Suppressor macrophage treated with lipopolysaccharide for 4 hours (primary cell): ENCODE results near the gene PSME2.

ENCODE experiments used
- DNase-seq: peaks from one replicate; pipeline ENCODE4 v3.0.0-alpha.2; 2020

Gene PSME2

GRCh38 chr14:24150993-24151392 lies 4.6 kb upstream of the PSME2 start:
- no peak for DNase-seq

GRCh38 chr14:24150567-24150966 lies 4.2 kb upstream of the PSME2 start:
- DNase-seq = no peak

- no peak for DNase-seq
Measured at GRCh38 chr14:24150061-24150460, 3.7 kb upstream of the PSME2 start.

GRCh38 chr14:24149302-24149969 lies 3.0 kb upstream of the PSME2 start:
- DNase-seq = no peak

- no peak for DNase-seq
Measured at GRCh38 chr14:24147761-24148428, 1.5 kb upstream of the PSME2 start.

GRCh38 chr14:24146978-24147760 lies 759 bp upstream of the PSME2 start, which contains the start of gene RNF31:
TSS of gene RNF31 (plus strand) at chr14:24147498. CDS start at chr14:24147699, 201 bp downstream.
- DNase-seq = peak; percentile 99

GRCh38 chr14:24145690-24146452 lies 539 bp downstream of the PSME2 start:
- peak; percentile 82 for DNase-seq

- DNase-seq = no peak
Measured at GRCh38 chr14:24145219-24145618, 1.2 kb downstream of the PSME2 start.

- no peak for DNase-seq
Measured at GRCh38 chr14:24144451-24144850, 2.0 kb downstream of the PSME2 start.

GRCh38 chr14:24143511-24143910 lies 2.9 kb downstream of the PSME2 start:
- DNase-seq = no peak

- peak; percentile 100 for DNase-seq
Measured at GRCh38 chr14:24141097-24141880, 5.1 kb downstream of the PSME2 start, which contains the start of gene EMC9. TSS of gene EMC9 (minus strand) at chr14:24141591. CDS start at chr14:24141304, 287 bp downstream.

GRCh38 chr14:24139272-24139934 lies 7.0 kb downstream of the PSME2 start:
- DNase-seq = no peak

GRCh38 chr14:24138396-24139271 lies 7.8 kb downstream of the PSME2 start:
- DNase-seq = no peak

- DNase-seq = no peak
Measured at GRCh38 chr14:24137529-24138395, 8.6 kb downstream of the PSME2 start.

- no peak for DNase-seq
Measured at GRCh38 chr14:24136684-24137528, 9.5 kb downstream of the PSME2 start.

- peak; percentile 96 for DNase-seq
Measured at GRCh38 chr14:24135834-24136683, 10.4 kb downstream of the PSME2 start, which contains the start of gene PSME1. TSS of gene PSME1 (plus strand) at chr14:24136194. CDS start at chr14:24136263, 69 bp downstream.

- DNase-seq = no peak
Measured at GRCh38 chr14:24135584-24135833, 10.9 kb downstream of the PSME2 start.

GRCh38 chr14:24133735-24134134 lies 12.7 kb downstream of the PSME2 start:
- DNase-seq = no peak
